GM12872 (cell line): ENCODE data around the gene NOL3.

Source experiments
- TF ChIP-seq, protein P1 (sequence below): IDR thresholded peaks from 3 replicates; pipeline ENCODE4 v1.5.1; 2011; ENCODE audit warnings: low read depth, mild to moderate bottlenecking, low read length, moderate library complexity; ENCODE audit not compliant: insufficient read depth

The NOL3 gene

DNA sequence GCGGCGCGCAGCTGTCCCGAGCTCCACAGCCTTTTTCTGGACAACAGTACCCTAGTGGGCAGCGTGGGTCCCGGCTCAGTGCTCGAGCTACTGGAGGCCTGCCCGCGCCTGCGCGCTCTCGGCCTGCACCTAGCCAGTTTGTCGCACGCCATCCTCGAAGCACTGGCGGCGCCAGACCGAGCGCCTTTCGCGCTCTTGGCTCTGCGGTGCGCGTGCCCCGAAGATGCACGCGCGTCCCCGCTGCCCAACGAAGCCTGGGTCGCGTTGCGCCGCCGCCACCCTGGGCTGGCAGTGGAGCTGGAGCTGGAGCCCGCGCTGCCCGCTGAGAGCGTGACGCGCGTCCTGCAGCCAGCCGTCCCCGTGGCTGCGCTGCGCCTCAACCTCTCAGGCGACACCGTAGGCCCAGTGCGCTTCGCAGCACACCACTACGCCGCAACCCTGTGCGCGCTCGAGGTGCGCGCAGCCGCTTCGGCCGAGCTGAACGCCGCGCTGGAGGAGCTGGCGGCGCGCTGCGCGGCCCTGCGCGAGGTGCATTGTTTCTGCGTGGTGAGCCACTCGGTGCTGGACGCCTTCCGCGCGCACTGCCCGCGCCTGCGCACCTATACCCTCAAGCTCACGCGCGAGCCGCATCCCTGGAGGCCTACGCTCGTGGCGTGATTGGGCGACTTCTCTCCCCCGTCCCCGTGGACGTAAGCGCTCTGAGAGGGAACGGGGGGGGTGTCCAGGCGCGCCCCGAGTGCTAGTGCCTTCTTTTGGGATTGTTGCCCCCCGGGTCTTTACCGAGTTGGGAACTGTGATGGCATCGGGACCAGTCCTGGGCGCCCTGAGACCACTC lies 7.0 kb upstream of the NOL3 start:
- TF ChIP-seq, protein P1, sequence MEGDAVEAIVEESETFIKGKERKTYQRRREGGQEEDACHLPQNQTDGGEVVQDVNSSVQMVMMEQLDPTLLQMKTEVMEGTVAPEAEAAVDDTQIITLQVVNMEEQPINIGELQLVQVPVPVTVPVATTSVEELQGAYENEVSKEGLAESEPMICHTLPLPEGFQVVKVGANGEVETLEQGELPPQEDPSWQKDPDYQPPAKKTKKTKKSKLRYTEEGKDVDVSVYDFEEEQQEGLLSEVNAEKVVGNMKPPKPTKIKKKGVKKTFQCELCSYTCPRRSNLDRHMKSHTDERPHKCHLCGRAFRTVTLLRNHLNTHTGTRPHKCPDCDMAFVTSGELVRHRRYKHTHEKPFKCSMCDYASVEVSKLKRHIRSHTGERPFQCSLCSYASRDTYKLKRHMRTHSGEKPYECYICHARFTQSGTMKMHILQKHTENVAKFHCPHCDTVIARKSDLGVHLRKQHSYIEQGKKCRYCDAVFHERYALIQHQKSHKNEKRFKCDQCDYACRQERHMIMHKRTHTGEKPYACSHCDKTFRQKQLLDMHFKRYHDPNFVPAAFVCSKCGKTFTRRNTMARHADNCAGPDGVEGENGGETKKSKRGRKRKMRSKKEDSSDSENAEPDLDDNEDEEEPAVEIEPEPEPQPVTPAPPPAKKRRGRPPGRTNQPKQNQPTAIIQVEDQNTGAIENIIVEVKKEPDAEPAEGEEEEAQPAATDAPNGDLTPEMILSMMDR: no peak

DNA sequence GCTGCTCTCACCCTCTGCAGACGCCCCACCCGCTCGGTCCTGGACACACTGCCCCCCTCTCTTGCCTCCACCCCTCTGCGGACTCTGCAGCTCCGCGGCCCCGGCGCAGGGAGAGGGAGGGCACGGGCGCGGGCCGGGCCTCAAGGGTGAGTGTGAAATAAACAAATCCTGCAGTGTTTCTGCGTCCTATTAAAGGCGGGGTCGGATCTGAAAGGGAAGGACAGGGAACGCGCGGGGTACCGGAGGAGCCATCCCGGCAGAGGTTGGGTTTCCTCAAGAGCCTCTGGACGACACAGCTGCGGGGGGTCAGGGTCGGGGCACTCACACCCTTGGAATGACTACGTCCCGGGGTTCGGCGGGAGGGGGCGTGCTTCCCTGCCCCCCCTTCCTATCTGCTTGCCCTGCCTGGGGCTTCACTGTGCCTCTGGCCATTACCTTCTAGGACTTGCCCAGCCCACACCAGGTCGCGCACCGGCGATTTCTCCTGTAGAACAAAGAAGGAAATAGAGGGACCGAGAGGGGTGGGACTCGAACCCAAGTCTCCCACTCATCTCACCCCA lies 6.3 kb upstream of the NOL3 start:
- TF ChIP-seq, protein P1: no peak

DNA sequence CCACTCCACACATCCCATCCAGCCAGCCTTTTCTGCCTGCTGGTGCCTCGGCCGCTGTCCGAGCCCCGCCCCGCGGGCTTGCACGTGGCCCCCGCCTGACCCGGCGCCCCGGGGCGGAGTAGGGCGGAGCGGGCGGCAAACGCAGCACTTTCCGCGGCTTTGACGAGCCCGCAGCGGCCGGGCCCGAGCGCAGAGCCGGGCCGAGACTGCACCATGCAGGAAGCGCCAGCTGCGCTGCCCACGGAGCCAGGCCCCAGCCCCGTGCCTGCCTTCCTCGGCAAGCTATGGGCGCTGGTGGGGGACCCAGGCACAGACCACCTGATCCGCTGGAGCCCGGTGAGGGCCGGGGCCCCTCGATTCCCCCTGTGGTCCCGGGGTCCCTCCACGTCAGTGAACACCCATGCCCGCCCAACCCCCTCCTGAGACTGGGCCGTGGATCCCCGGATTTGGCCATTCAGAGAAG lies 5.7 kb upstream of the NOL3 start, which contains the start of gene HSF4:
Gene HSF4 (plus strand): TSS at position 147 of the 463 bp plus-strand sequence. CDS start 67 bp downstream, at position 214.
- TF ChIP-seq, protein P1: no peak

DNA sequence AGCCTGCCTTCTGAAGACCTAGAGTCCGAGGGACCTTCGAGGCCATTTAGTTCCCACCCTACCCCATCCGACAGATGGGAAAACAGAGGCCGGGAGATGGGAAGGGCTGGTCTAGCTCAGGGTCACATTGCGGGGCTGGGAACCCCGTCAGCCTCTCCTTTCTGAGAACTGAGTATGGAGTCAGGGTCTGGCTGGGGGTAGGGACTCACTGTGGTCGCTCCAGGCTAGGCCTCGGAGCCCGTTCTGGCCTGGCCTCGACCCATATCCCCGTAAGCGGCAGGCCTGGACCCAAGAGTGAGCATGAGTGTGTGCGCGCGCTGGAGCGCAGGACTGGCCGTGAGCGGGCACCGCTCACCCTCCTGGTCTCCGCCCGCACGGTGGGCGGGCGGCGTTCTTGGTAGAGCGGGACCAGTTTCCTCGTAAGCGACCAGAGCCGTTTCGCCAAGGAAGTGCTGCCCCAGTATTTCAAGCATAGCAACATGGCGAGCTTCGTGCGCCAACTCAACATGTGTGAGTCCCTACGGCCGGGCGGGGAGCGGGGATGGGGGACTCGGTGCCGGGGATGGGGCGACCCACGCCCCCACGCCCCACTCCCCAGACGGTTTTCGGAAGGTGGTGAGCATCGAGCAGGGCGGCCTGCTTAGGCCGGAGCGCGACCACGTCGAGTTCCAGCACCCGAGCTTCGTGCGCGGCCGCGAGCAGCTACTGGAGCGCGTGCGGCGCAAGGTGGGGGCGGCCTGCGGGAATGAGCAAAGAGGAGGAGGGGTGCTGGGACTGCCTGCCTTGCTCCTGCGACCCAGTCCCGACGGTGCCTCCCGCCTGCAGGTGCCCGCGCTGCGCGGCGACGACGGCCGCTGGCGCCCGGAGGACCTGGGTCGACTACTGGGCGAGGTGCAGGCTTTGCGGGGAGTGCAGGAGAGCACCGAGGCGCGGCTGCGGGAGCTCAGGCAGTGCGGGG lies 4.9 kb upstream of the NOL3 start:
- TF ChIP-seq, protein P1: no peak

DNA sequence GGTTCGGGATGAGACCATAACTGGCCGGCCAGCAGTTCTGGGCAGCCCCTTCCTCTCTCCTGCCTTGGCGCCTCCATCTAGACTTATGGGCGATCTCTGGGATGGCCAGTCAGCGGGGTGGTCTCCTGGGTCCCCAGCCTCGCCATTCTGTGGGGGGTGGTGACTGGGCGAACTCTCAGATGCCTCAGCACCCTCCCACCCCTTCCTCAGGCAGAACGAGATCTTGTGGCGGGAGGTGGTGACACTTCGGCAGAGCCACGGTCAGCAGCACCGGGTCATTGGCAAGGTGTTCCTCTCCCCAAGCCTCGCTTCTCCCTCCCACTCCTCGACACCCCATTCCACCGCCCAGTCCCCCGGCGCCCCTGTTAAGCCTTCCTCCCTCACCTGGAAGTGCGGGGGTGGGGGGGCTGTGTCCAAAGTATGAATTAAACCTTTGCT lies 4.2 kb upstream of the NOL3 start:
- TF ChIP-seq, protein P1: no peak

DNA sequence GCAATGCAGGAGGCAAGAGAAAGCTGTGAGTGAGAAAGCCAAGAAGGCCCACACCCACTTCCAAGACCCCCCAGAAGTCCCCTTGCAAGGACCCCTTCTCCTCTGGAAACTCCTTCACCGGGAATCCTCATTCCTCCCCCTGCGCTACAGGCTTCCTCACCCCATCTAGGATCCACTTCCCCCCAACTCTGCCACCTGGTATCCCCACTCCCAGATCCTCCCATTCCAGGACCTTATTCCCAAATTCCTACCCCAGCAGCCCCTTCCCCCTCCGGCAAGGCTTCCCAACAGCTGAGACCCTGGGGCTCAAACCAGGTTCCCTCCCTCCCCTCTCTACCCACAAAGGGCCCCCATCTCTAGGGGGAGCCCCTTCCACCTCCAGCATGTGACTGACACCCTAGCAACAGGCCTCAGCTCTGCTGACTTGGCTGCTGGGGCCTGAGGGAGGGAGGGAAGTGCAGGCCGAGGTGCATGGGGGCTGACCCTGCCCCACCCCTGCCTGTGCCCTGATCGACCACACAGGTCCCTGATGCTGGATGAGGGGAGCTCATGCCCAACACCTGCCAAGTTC lies 3.7 kb upstream of the NOL3 start:
- TF ChIP-seq, protein P1: no peak
